H54 (cell line): Measurements from ENCODE around the gene CYTH4.

ENCODE experiments used
- DNase-seq: peaks from one replicate; pipeline ENCODE4 v3.0.0; 2011; ENCODE audit warnings: low spot score, mixed read lengths; ENCODE audit not compliant: insufficient read length
- FAIRE-seq: peaks from 3 replicates; lab custom pipeline; 2011; peaks lifted over from hg19 to GRCh38; lab: Jason Lieb, UNC
- POLR2A ChIP-seq: IDR thresholded peaks from 2 replicates; pipeline ENCODE4 v1.6.1; 2011; ENCODE audit warnings: low read depth, mild to moderate bottlenecking, low read length

Gene CYTH4

GRCh38 chr22:37362621-37363020 lies 80.3 kb downstream of the CYTH4 start:
- no peak for TF ChIP-seq POLR2A
- DNase-seq (no peak), FAIRE-seq (no peak)

GRCh38 chr22:37363261-37363992 lies 81.1 kb downstream of the CYTH4 start:
- no peak for DNase-seq
- TF ChIP-seq POLR2A, result no peak
- FAIRE-seq, result no peak
